Peyer's patch (tissue), 4 donors: ENCODE data around the gene CYP1A1. TPM values are rescaled to one million over a fixed set of nuclear protein-coding genes. Genes with fewer than 3 reads are reported as not detected.
A peak's percentile ranks its signal among the peaks of the same experiment; 100 is the strongest.
"Not testable (repeated sequence)": the region's sequence is repeated elsewhere in the genome, so short reads cannot be mapped to it uniquely, and the experiment has no call there.

ENCODE experiments used
- DNase-seq, 3 donors: peaks; one replicate each; pipeline ENCODE4 v3.0.0-alpha.2; 2017 to 2019
- H3K27ac ChIP-seq, 4 donors: fragments of 200-600 bp; sonication (generic); one replicate each; pipeline ENCODE4 v1.5.1; 2016 to 2019
- H3K27me3 ChIP-seq, 2 donors: fragments of 200-600 bp; sonication (generic); one replicate each; pipeline ENCODE4 v1.5.1; 2019
- H3K36me3 ChIP-seq, 3 donors: fragments of 200-600 bp; sonication (generic); one replicate each; pipeline ENCODE4 v1.5.1; 2016 to 2019
- H3K4me1 ChIP-seq, 4 donors: fragments of 200-600 bp; sonication (generic); one replicate each; pipeline ENCODE4 v1.5.1; 2016 to 2019
- H3K4me3 ChIP-seq, 4 donors: fragments of 200-600 bp; sonication (generic); 1 replicate in 3 of 4; 2 replicates in 1 of 4; pipeline ENCODE4 v1.5.1; 2016 to 2019; ENCODE audit warnings: mild to moderate bottlenecking in 1 of 4
- H3K9me3 ChIP-seq, 4 donors: fragments of 200-600 bp; sonication (generic); one replicate each; pipeline ENCODE4 v1.5.1; 2016 to 2019; ENCODE audit warnings: mild to moderate bottlenecking in 1 of 4
- CTCF ChIP-seq, 6 experiments: fragments of 450-650 bp in 4 of 6; fragments of 200-600 bp in 2 of 6; sonication (generic) in 1 of 6; IDR thresholded peaks; one replicate each; pipeline ENCODE4 v1.5.1; 2017 to 2019; ENCODE audit warnings: antibody characterized with exemption in 6 of 6, mild to moderate bottlenecking in 3 of 6, moderate library complexity in 1 of 6
- POLR2A ChIP-seq, 2 donors: fragments of 450-650 bp; IDR thresholded peaks; one replicate each; pipeline ENCODE4 v1.5.1; 2017; ENCODE audit warnings: antibody characterized with exemption in 2 of 2, mild to moderate bottlenecking in 2 of 2, moderate library complexity in 2 of 2
- total RNA-seq, 4 donors: library from RNA; depleted of rRNA; stranded (reverse); fragments of >200 nt; gene quantifications; one replicate each; pipeline ENCODE4 v1.1.0, GENCODE V29; 2016

The CYP1A1 gene
- total RNA-seq, 4 donors from 2014 or later = 0.70 to 3.3 TPM; not detected in 2

GRCh38 chr15:74732846-74733245 is 7.5 kb upstream of the CYP1A1 start:
- no peak overlapping the region for H3K27ac ChIP-seq
- H3K9me3 ChIP-seq = no peaks in the 10 kb centered on the region
- no peaks in the 10 kb centered on the region for H3K4me1 ChIP-seq
- no peaks in the 10 kb centered on the region for H3K36me3 ChIP-seq
- TF ChIP-seq CTCF (IDR thresholded peaks at IDR 0.05) = no peak
- no peak for TF ChIP-seq POLR2A (IDR thresholded peaks at IDR 0.05)
- DNase-seq = no peak
- H3K4me3 ChIP-seq = no peak overlapping the region
- no peaks in the 10 kb centered on the region for H3K27me3 ChIP-seq

GRCh38 chr15:74730619-74731316 is 5.4 kb upstream of the CYP1A1 start:
- no peak for TF ChIP-seq CTCF (IDR thresholded peaks at IDR 0.05)
- no peak for TF ChIP-seq POLR2A (IDR thresholded peaks at IDR 0.05)
- no peak for DNase-seq
- H3K4me1 ChIP-seq = peaks cover 0 to 13% (median 10%) of the 10 kb centered on the region in 4 donors
- H3K36me3 ChIP-seq = no peaks in the 10 kb centered on the region
- no peak overlapping the region for H3K4me3 ChIP-seq
- H3K9me3 ChIP-seq = peaks cover 0 to 3% (median 0%) of the 10 kb centered on the region in 4 donors
- no peak overlapping the region for H3K27ac ChIP-seq
- H3K27me3 ChIP-seq = no peaks in the 10 kb centered on the region

GRCh38 chr15:74729372-74729771 is 4.0 kb upstream of the CYP1A1 start:
- not testable (repeated sequence) for H3K27me3 ChIP-seq, H3K4me3 ChIP-seq, H3K36me3 ChIP-seq, DNase-seq, H3K9me3 ChIP-seq, H3K27ac ChIP-seq
- peaks cover 0 to 15% (median 11%) of the 10 kb centered on the region in 4 donors for H3K4me1 ChIP-seq

GRCh38 chr15:74728699-74729098 is 3.4 kb upstream of the CYP1A1 start:
- H3K4me3 ChIP-seq, H3K9me3 ChIP-seq, H3K27ac ChIP-seq, H3K36me3 ChIP-seq, H3K27me3 ChIP-seq, DNase-seq: not testable (repeated sequence)
- peaks cover 0 to 15% (median 11%) of the 10 kb centered on the region in 4 donors for H3K4me1 ChIP-seq

GRCh38 chr15:74727727-74728126 is 2.4 kb upstream of the CYP1A1 start:
- Histone ChIP-seq H3K9me3 (peaks cover 0 to 3% (median 0%) of the 10 kb centered on the region in 4 donors), H3K4me1 (peaks cover 0 to 15% (median 11%) of the 10 kb centered on the region in 4 donors), H3K27me3 (no peaks in the 10 kb centered on the region), H3K27ac (no peak overlapping the region), H3K36me3 (no peaks in the 10 kb centered on the region), H3K4me3 (no peak overlapping the region)
- no peak for TF ChIP-seq POLR2A (IDR thresholded peaks at IDR 0.05)
- no peak for TF ChIP-seq CTCF (IDR thresholded peaks at IDR 0.05)
- DNase-seq = no peak

- H3K36me3 ChIP-seq = no peaks in the 10 kb centered on the region
- H3K9me3 ChIP-seq = peaks cover 0 to 3% (median 0%) of the 10 kb centered on the region in 4 donors
- no peaks in the 10 kb centered on the region for H3K27me3 ChIP-seq
- TF ChIP-seq POLR2A (IDR thresholded peaks at IDR 0.05) = no peak
- no peak for TF ChIP-seq CTCF (IDR thresholded peaks at IDR 0.05)
- H3K4me1 ChIP-seq = peaks cover 0 to 15% (median 11%) of the 10 kb centered on the region in 4 donors
- H3K27ac ChIP-seq = peak overlapping the region in 1 of 4 donors; percentile 25
- peak overlapping the region; percentile 41 to 63 (median 61) for H3K4me3 ChIP-seq
- no peak for DNase-seq
Observed at GRCh38 chr15:74726774-74727164, 1.4 kb upstream of the CYP1A1 start.
